NCI-H187 treated with DMSO at 0.1 percent for 48 hours (cell line): ENCODE measurements around the gene CEP85L.

ENCODE experiments used
- DNase-seq: peaks from one replicate; lab custom pipeline; 2025; lab: John Stamatoyannopoulos, UW

The CEP85L gene

DNA sequence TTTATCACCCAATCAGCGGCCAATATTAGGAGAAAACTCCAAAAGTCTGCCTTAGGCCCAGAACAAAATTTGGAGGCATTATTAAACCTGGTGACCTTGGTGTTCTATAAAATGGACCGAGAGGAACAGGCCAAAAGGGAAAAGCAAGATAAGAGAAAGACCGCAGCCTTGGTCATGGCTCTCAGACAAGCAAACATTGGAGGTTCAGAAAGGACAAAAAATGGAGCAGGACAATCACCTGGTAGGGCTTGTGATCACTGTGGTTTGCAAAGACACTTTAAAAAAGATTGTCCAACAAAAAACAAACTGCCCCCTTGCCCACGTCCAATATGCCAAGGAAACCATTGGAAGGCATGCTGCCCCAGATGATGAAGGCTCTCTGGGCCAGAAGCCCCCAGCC is 31.2 kb downstream of the CEP85L start:
- DNase-seq: no peak

DNA sequence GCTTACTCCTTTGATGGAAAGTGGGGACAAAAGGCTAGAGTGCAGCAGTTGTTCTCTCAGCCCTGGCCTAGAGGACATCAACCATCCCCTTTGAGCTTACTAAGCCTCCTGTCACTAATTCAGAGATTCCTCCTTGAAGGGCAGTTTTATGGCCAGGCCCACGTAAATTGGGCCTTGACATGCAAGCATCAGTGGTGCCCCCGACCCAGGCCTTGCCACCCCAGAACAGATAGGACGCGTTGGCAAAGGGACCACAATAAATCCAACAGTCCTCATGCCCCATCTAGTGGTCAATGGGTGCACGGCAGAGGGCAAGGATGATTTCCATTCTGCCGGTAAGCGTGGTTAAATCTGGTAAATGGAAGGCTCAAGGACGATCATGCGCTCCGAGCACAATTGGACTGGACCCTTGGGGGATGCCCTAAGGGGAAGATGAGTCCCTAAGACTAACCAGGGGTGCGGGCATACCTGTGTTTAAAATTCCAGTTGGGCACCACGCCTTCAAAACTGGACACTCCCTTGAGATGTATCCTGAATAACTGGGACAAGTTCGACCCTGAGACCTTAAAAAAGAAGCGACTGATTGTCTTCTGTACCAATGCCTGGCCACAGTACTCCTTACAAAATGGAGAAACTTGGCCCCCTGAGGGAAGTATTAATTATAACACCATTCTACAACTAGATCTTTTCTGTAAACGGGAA is 32.6 kb downstream of the CEP85L start:
- no peak for DNase-seq

DNA sequence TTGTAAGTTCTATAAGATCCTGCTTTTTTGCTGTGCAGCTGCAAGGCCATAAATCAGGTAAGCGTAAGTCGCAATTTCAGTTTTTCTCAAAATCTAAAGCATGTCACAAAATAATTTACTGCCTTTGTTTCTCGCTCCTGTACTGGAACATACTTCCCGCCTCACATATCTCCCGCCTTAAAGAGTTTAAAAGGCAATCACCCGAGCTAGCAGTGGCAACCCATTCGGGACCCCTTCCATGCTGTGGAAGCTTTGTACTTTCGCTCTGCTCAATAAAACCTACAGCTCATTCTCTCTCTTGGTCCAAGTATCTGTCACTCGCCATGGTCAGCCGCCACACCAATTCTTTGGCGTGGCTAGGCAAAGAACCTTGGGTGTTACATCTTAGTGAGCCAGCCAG is 34.0 kb downstream of the CEP85L start:
- DNase-seq: no peak

DNA sequence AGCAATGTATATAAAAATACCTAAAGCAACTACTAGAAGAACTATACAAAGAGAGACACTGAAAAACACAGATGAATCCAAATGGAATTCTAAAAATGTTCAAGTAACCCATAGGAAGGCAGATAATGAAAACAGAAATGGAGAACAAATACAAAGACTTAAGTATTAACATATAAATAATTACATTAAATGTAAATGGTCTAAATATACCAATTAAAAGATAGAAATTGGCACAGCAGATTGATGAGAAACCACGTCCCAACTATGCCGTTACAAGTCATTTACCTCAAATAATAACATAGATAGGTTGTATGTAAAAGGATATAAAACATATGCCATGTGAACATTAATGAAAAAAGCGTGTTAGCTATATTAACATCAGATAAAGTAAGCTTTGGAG is 40.1 kb downstream of the CEP85L start:
- DNase-seq: no peak

DNA sequence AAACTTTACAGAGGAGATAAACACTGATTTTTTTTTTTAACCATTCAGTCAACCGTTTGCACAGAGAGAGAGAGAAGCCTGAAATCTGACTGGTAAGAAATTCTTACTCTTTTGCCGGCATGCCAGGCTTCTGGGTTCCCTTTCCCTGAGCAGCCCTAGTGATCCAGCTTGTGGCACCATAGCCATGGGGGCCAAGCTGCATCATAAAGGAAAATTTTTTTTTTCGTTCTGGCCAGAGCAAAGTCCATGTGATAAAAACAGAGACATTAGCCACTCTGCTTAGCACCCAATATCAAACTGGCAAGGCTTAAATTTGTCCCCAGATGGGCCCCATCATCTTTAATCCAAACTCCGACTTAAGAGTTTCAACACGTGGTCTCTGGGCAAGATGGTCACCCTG is 44.5 kb downstream of the CEP85L start:
- no peak for DNase-seq

DNA sequence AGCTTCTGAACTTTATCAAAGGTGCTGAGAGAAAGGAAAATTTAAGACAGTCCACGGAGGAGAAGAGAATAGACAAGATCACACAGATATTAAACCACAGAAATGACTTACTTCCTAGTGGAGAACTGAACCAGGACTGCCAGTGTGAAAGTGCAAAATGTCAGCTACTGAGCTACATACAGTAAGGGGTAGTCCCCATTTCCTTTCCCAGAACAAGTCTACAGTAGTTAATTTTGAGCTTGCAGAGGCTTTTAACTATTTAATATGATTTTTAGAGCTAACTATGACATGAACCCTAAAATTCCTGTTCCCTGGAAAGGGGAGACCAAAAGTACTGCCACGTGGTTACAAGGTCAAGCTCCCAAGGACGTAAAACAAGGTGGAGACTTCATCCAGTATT is 45.1 kb downstream of the CEP85L start:
- DNase-seq: no peak

DNA sequence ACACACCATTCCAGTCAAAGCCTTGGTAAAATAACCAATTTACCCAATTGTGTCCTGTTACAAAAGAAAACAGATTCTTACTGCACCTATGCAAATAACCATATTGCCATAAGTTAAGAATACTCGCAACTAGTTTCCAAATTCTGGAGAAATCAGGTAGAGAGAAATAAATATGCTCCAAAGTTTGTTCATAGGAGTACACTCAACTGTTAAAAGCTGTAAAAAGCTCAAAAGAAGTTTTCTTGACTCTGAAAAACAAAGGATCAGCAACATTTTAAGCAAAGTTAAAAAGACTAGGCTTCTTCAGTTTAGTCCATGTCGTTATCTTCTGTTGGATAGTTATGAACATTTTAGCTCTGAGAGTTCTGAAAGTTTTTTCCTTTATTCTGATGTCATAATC is 48.0 kb downstream of the CEP85L start:
- no peak for DNase-seq

DNA sequence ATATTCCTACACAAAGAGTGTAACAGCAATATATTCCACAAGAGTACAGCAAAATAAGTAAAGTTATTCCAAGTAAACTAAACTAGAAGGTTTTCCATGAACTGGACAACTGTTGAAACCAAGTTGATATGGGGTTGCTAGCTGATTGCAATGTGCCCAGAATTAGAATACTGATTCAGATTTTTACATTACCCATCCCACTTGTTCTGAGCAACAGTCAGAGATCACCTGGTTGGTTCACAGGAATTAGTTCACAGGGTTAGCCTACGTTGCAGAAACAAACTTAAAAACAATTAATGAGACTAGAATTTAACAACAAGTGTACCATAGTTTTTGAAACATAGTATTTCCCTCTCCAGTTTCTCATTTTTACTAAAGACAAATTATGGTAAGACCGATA is 49.1 kb downstream of the CEP85L start:
- no peak for DNase-seq

DNA sequence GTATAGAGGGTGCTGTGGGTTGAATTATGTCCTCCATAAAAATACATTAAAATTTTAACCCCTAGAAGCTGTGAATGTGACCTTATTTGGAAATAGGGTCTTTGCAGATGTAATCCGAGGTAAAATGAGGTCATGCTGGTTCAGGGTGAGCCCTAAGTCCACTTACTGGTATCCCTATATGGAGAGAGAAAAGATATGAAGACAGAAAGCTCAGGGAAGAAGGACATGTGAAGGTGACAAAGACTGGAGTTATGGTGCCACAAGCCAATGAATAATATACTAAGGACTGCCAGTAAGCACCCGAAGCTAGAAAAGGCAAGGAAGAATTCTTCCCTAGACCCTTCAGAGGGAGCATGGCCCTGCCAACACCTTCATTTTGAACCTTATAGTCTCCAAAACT is 53.1 kb downstream of the CEP85L start:
- no peak for DNase-seq

DNA sequence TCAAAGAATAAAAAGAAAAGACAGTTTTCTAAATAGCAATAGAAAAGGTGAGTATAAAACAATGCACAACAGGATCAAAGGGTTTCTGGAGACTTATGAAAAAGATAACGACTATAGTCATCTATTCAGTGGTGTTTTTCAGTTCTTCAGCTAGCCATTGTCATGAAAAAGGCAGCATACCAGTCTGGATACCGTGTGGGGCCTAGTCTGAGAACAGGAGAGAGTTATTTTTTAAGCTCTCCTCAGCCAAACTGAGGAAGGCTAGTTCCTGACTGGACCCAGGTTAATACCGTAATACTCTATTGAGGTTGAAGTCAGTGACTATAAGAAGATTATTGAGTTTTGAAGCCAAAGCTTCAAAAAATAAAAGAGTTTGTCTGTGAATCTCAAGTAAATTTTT is 53.8 kb downstream of the CEP85L start:
- DNase-seq: no peak

DNA sequence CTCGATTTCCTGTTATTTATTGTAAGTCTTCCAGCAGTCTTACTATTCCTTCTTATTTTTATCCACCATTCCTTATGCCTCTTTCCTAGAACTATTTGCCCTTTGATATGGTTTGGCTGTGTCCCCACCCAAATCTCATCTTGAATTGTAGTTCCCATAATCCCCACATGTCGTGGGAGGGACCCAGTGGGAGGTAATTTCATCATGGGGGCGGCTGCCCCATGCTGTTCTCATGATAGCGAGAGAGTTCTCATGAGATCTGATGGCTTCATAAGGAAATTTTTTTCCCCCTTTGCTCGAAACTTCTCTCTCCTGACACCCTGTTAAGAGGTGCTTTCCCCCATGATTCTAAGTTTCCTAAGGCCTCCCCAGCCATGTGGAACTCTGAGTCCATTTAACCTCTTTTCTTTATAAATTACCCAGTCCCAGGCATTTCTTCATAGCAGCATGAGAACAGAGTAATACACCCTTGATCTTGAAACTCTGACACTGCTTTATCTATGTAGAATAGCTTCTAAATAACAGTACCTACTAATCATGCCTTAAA is 54.5 kb downstream of the CEP85L start:
- DNase-seq: no peak

DNA sequence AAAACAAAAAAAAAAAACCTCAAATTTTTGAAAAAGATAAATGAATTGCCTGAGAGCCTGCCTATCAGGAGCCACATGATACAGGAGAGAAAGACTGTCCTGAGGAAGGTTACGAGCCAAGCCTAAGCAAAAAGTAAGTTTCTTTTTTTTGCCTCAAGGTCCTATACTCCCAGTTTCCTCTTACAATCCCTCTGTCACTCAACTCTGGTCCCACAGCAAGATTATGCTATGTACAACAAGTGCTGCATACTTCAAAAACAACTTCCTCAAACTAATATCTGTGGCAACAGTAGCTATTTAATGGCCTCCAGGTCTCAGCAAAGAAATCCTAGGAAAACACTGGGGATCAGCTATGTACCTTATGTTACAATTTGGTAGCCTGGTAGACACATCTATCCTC is 56.5 kb downstream of the CEP85L start:
- no peak for DNase-seq

DNA sequence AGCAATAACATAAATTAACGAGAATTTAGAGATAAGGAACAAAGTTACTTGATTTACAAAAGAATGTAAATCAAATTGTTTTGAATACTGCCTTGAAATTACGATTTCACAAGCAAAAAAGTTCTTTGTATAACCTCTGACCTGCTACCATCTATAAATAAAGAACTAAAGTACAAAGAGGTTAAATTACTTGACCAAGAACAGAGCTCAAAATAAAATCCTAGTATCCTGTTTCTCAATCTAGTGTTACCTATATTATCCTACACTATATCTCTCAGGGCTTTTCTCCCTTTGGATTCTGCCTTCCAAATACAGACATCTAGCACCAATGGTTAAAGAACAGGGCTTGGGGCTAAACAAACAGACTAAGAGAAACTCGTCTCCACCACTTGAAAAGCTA is 59.5 kb downstream of the CEP85L start:
- DNase-seq: no peak

DNA sequence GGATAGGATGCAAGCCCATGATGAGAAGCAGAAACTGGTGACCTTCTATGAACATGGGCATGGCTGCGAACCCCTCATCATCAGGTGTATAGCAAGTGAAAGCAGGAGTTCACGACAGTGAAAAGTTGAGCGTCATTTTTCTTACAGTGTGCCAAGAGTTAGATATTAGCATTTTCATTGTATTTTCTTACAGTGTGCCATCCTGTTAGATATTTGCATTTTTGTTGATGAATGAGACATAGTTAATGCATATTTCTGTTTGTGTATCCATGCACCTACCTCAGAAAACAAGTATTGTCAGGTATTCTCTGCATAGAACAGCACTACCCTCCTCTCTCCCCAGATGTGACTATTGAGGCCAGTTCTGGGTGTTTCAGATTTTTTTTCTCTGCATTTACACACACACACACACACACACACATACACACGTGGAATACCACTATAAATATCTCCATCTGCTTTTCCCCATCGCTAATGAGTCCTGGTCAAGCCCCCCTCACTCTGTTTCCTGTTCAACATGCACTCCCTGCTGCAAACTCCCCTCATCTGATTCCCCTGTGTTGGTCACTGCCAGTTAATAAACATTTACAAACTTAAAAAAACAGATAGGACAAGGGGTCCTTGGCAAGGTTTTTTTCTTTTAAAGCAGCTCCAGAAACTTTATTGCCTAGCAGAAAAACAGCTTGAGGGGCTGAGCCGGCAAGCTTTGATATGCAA is 61.6 kb downstream of the CEP85L start:
- no peak for DNase-seq

DNA sequence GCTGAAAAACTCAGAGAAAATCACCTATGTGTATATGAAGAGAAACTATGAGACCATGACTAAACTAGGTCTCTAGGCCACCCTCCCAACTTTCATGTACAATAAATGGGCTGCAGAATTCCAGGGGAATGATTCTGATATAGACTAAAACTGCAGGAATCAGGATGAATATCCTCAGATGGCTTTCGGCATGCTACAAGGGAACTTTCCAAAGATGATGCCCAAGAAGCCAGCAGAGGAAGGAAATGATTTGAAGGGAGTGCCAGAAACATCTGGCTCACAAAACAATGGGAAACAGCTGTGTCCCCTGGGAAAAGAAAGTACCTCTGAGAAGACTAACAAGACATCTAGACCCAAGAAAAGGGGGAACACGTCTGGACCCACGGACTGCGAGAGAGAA is 62.2 kb downstream of the CEP85L start:
- DNase-seq: no peak

DNA sequence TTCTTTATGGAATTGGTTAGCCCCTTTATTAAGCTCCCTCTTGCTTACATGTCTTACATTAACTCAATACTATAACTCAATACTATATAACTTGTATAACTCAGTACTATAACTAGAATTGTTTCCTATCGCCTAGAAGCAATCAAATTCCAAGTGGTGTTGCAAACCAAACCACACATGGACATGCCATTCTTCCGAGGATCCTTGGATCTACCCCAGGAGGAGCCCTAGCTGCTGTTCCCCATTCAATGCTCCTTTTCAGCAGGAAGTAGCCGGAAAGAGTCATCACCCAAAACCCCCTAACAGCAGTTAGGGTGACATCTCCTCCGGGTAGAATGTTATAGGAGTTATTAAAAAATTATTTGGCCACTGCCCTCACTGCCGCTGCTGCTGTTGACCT is 62.8 kb downstream of the CEP85L start:
- DNase-seq: no peak

DNA sequence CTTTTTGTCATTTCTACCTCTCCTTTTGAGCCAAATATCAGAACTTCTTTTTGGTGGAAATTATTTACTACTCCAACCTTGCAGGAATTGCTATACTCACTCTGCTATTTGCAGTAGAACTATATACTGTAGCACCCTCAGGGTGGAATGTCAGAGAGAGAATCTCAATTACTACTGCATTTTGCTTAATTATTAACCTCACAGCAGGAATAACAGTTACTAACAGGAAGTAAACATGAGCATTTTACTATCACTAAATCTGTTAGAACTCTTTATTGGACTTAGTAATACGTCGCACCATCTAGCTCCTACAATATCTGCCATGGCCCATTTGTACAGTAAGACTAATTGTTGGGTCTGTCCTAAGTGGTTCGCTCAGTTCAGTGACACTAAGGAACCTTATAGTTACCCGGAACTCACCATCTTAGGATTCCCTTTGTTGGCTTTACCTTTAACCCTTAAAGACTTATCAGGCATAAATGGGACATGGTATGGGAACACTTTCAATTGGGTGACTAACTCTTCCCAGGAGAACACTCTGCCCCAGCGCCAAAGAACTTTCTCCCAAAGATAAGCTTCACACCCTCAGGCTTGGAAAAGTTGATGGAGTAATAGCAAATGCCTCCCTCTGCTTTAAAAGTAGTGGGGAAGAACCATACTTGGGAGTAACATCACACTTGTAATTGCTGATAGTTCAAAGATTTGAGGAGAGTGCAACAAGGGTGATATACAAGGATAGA is 64.5 kb downstream of the CEP85L start:
- DNase-seq: no peak

DNA sequence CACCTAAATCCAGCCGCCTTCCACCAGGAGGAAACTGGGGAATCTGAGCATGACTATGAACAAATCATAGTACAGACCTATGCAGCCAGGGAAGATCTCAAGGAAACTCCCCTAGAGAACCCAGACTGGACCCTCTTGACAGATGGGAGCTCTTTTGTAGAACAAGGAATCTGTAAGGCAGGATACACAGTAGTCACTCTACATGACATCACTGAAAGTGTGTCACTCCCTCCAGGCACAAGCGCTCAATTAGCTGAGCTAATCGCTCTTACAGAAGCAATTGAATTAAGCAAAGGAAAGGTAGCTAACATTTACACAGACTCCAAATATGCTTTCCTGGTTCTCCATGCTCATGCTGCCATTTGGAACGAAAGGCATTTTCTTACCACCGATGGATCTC is 66.5 kb downstream of the CEP85L start:
- no peak for DNase-seq

DNA sequence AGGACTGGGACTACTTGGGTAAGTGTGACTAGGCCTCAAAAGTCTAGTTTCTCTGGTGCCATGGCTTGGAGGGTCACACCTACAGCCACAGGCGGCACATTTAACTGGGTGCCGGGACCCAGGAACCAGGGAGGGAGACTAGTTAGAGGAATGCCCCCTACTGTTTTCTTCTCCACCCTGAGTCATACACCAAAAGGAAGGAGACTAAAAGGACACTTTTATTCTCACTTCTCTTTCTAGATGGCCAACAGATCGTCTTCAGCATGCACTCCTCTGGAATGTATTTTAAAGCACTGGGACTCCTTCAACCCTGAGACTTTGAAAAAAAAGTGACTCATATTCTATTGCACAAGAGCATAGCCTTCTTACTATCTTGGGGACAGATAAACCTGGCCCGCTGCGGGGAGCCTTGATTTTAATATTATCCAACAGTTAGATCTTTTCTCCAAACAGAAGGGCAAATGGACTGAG is 69.9 kb downstream of the CEP85L start:
- DNase-seq: no peak

DNA sequence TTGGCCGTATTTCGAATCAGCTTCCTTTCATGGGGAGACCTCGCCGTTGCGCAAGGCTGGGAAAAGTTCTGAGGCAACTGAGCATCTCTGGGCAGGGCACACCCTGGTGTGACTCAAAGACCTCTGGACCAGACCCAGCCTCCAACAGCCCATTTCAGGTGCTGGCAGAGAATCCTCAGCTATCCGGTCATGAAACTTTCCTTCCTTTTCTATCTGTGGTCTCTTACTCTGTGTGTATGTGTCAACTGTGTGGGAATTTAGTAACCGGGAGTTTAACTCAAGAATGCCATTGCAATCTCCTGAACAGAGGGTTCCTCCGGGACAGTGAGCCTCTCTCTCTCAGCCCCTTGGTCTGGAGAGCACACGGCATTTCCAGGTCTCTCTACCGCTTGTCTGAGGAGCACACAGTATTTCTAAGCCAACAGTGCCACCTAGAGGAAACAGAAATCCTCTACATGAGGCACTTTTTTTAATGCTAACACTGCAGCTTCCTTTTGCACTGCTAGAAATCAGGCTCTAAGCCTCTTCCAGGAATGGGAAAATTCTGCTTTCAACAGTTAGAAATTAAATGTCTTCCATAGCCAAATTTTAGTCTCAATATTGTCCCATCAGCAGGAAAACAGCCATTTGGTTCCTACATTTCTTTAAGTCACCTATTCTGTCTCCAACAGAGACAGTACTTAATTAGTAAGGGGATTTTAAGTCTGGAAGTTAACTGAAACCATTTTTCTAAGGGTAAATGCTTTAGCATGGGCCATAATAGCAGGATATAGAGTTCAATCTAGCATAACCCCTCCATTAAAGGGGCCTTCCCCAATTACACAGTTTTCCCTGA is 70.6 kb downstream of the CEP85L start:
- no peak for DNase-seq

DNA sequence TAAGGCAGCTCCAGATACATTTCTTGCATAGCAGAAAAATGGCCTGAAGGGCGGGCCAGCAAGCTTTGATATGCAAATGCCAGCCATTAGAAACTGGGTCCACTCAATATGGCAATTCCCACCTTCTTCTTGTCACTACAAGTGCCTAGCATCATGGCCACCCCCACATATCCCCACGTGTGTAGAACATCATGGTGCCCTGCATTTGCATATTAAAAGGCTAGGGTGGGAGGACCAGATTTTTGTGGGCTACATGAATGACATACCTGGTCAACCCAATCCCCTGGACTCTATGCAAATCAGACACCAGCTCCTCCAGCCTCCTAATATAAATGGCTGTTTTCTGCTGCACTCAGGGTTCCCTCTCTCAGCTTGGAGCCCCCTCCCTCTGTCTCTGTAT is 71.6 kb downstream of the CEP85L start:
- no peak for DNase-seq

DNA sequence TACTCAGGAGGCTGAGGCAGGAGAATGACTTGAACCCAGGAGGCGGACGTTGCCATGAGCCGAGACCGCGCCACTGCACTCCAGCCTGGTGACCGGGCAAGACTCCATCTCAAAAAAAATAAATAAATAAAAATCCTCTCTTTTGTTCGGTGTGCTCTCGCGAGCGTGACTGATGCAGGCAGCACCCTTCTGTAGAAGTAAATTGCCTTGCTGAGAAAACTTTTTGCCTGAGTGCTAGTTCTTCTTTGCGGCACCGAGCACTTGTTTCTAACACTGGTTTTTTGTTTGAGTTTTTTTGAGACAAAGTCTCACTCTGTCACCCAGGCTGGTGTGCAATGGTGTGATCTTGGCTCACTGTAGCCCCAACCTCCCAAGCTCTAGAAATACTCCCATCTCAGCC is 72.8 kb downstream of the CEP85L start:
- no peak for DNase-seq
